Stimulated activated CD4-positive, alpha-beta T cell treated with anti-CD3 and anti-CD28 coated beads, Interleukin-1b, Interleukin-23, amount 100 ng/mL, for 24 hours (primary cell): ENCODE measurements around the gene ZBTB43.
"Not testable (repeated sequence)": the region's sequence is repeated elsewhere in the genome, so short reads cannot be mapped to it uniquely, and the experiment has no call there.

Experiments used
- DNase-seq, 4 experiments: peaks; one replicate each; pipeline ENCODE4 v3.0.0-alpha.2; 2020; ENCODE audit warnings: low read depth in 4 of 4, low spot score in 1 of 4

The ZBTB43 gene

GRCh38 chr9:126790561-126790960 is 14.3 kb upstream of the ZBTB43 start:
- no peak for DNase-seq

DNA sequence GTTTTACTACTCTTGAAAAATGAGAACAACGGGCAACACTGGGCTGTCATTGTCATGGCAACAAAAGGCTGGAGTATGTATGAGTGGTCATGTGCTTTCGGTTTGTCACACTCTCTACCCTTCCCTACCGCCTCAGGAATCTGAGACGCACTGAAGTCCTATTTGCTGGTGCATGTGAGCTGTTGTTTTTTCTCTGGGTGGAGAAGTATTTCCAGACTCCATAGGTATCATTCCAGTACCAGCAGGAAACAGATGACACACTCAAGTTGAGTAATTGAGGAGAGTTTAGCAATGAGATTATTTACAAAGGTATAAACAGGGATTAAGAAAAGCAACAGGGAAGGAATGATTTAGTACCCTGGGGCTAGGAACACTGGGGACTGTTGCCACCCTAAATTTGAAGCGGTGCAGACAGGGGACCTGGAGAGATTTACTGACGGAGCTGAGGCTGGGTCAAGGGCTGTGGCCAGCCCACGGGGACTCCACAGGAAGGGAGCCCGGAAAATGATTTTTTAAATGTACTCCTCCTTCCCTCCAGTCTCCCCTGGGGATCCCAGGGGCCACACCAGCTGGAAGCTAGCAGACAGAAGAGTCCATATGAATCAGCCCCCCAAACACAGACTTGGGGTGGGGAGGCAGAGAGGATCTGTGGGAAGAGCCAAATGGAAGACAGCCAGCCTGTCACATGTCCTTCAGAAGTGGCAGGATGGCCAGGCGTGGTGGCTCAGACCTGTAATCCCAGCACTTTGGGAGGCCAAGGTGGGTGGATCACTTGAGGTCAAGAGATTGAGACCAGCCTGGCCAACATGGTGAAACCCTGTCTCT is 13.2 kb upstream of the ZBTB43 start:
- no peak for DNase-seq

DNA sequence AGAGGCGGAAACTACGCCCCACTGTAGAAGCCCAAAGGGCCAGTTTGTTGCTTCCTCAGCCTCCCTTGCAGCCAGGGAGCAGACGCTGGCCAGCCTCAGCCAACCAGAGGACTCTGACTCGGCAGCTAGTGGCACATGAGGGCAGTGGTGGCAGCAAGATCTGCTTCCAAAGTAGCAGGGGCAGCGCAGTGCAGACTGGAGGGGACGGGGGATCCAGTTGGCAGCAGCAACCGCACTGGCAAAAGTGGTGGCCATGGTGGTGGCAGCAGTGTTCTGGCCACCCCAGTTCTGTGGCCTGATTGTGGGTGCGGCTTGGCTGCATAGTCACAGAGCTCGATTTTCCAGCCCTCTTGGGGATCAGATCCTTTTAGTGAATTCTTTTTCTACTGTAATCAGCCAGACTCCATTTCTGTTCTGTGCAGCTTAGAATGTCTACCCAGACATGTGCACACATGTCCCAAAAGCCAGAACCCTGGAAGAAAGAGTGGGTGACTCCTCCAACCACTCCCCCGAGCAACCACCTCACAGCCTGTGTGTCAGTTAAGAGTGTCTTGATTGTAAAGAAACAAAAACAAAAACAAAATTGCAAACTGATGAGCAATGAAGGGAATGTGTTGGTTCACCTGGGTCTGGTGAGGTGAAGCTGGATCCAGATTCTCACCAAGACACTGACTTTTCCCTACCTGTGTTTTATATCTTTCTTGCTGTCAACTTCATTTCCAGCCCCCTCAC is 11.0 kb upstream of the ZBTB43 start:
- no peak for DNase-seq

DNA sequence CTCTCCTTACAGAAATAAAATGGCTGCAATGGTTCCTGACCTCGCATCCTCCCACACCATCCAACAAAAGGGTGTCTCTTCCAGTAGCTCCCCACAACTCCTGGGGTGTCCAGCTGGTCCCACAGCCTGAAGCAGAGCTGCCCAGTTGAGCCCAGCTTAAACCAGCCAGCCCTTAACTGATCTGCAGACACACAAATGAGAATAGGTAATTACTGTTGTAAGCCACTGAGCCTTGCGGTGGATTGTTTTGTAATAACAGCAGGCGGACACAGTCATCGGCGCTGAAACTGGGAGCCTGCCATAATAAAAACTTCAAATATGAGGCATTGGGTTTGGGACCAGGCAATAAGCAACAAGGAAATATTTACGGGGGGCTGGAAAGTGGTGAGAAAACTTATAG is 10.4 kb upstream of the ZBTB43 start:
- no peak for DNase-seq

DNA sequence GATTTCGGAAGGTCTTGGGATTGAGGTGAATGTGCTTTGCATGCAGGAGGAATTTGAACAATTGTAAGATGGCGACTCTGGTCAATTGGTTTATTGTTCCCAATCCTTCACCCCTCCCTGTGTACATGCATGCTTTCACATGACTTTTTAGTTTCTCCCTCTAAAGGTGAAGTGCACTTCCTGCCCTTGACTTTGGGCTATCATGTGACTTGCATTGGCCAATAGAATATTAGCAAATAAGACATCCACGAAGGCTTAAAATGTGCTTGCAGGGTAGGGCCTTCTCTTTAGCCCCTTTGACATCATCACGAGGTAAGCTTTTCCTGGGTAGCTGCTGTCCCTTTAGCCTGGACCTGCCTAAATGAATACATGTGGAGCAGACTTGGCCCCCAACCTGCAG is 8.1 kb upstream of the ZBTB43 start:
- DNase-seq: no peak

- no peak for DNase-seq
Measured at GRCh38 chr9:126797903-126798302, 6.9 kb upstream of the ZBTB43 start.

- DNase-seq: no peak
Measured at GRCh38 chr9:126799034-126799433, 5.8 kb upstream of the ZBTB43 start.

DNA sequence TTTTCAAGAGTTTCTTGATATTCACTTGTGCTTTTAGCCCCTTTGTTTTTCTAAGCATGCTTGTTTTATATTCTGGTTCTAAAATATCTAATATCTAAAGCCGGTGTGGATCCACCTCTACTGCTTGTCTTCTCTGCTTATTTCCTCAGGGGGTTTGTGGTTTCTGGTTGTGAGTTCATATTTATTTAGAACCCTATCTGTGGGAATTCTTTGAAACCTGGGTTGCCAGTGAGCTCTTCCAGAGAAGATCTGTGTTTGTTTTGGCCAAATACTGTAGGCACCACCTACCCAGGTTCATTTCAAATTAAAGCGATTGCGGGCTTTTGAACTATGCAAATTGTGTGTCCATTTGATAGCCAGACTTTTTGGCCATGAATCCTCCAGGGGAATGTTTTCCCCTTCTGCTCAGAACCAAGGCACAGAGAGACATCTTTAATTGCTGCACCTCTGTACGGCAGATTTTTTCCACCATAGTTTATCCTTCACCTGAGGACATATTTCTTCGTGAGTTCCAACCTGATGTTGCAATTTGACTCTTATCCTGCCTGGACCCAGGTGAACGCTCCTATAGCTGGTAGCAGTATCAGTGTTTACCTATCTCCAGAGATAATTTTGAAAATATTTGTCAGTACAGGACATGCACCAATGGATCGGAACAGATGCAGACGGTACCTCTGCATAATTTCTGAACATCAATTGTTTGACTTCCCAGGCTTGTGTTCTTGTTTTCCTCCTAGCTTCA is 2.4 kb upstream of the ZBTB43 start:
- no peak for DNase-seq

DNA sequence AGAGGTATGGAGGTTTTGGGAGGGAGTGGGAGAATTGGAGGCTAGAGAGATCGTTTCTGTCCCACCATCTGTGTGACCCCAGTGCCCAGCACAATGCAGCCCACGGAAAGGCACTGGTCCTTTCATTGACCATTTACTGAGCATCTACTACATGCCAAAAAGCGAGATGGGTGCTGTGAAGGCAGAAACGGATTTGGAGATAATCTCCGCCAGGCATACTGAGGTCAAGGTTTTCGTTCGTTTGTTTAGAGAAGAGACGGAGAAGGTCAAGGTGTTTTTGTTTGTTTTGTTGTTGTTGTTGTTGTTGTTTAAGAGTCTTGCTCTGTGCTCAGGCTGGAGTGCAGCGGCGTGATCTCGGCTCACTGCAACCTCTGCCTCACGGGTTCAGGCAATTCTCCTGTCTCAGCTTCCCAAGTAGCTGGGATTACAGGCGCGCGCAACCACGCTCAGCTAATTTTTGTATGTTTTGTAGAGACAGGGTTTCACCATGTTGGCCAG is 593 bp upstream of the ZBTB43 start:
- DNase-seq: no peak

- peak; percentile 42 to 69 (median 54) for DNase-seq
Measured at GRCh38 chr9:126805554-126806262, 868 bp downstream of the ZBTB43 start.

DNA sequence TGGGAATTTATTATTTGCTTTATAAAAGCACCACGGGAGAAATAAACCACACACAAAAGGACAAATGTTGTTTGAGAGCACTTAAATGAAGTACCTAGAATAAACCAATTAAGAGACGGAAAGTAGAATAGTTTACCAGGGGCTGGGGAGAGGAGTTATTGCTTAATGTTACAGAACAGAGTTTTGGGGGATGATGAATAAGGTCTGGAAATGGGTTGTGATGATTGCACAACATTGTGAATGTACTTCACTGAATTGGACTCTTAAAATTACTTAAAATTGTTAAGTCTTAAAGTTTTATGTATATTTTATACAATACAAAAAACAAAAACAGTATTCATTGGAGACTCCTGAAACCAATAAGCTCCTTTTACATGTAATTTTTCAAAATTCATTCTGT is 1.5 kb downstream of the ZBTB43 start:
- no peak for DNase-seq

DNA sequence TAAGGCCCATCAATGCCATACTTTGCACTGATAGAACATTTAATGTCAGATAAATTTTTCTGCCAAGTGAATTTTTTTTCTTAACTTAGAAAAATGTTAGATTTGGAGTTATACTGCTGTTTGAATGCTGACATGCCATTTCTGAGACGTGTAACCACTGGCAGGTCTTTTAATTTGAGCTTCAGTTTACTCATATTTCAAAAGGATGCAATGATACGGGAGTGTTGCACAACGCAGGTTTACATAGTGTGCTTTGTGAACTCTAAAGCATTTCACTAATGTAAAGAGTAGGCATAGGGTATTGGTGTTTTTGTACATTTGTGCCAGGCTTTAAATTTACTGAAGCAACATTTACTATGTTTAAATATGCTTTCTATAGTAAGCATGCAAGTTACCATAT is 4.2 kb downstream of the ZBTB43 start:
- no peak for DNase-seq

DNA sequence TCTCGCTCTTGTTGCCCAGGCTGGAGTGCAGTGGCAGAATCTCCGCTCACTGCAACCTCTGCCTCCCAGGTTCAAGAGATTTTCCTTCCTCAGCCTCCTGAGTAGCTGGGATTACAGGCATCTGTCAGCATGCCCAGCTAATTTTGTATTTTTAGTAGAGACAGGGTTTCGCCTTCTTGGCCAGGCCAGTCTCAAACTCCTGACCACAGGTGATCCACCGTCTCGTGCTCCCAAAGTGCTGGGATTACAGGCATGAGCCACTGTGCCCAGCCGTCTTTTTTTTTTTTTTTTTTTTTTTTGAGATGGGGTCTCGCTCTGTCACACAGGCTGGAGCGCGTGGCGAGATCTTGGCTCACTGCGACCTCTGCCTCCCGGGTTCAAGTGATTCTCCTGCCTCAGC is 5.4 kb downstream of the ZBTB43 start:
- not testable (repeated sequence) for DNase-seq

DNA sequence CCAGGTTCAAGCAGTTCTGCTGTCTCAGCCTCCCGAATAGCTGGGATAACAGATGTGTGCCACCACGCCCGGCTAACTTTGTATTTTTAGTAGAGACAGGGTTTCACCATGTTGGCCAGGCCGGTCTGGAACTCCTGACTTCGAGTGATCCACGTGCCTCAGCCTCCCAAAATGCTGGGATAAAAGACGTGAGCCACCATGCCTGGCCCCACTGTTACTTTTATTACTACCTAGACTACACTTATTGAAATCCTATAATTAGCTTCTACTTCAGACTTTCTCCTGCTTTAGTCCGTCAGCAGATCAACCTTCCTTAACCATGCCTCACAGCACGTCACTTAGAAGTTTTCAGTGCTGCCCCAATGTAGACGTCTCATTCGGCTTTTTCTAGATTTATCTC is 8.2 kb downstream of the ZBTB43 start:
- no peak for DNase-seq

GRCh38 chr9:126814091-126814490 is 9.3 kb downstream of the ZBTB43 start:
- DNase-seq: no peak

DNA sequence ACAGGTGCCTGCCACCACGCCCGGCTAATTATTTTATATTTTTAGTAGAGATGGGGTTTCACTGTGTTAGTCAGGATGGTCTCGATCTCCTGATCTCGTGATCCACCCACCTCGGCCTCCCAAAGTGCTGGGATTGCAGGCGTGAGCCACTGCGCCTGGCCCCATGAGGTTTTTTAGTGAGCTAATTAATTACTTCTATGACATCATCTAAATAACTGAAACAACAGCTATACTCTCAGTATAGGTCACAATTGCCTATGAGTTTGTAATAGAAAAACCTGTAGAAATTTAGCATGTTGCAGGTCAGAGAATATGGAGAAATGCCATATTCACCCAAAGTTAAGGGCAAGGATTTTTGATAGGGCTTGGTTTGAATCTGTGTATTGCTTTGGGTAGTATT is 12.8 kb downstream of the ZBTB43 start:
- DNase-seq: not testable (repeated sequence)

GRCh38 chr9:126818482-126818881 is 13.6 kb downstream of the ZBTB43 start:
- DNase-seq: no peak

- no peak for DNase-seq
Measured at GRCh38 chr9:126819482-126819881, 14.6 kb downstream of the ZBTB43 start.

- no peak for DNase-seq
Measured at GRCh38 chr9:126822278-126822677, 17.4 kb downstream of the ZBTB43 start.

GRCh38 chr9:126822873-126823272 is 18.0 kb downstream of the ZBTB43 start:
- no peak for DNase-seq

- not testable (repeated sequence) for DNase-seq
Measured at GRCh38 chr9:126824052-126824451, 19.2 kb downstream of the ZBTB43 start.
